GM21825 (cell line): Measurements from ENCODE around the gene DNAJB12.
"Not testable (repeated sequence)": the region's sequence is repeated elsewhere in the genome, so short reads cannot be mapped to it uniquely, and the experiment has no call there.

ENCODE experiments used
- ATAC-seq: cut with Tn5 transposase; IDR thresholded peaks from one replicate; pipeline ENCODE4 v1.9.1; 2021; ENCODE audit warnings: mild to moderate bottlenecking, moderate library complexity; ENCODE audit not compliant: unreplicated experiment

The DNAJB12 gene

DNA sequence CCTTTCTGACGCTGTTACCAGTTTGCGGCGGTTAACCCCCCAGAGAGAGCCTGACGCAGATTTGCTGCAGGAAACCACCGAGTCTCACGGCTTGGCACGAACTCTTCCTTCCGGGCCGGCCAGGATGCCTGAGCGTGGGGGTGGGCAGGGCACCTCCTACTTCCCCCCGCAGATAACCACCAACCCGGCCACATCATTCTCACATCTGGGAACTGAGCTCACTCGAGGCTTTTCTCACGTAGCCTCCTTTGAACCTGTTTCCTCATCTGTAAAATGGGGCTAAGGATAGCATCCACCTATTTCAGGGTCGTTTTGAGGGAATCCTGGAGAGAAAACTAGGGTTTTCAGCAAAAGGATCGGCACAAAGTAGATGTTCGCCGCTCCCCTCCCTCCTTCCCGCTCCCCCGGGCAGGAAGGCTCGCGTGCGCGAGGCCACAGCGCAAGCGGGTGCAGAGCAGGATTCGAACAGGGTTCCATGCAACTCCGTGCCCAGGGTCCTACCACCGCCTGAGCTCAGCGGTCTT is 57.4 kb downstream of the DNAJB12 start:
- ATAC-seq = peak; percentile 53

DNA sequence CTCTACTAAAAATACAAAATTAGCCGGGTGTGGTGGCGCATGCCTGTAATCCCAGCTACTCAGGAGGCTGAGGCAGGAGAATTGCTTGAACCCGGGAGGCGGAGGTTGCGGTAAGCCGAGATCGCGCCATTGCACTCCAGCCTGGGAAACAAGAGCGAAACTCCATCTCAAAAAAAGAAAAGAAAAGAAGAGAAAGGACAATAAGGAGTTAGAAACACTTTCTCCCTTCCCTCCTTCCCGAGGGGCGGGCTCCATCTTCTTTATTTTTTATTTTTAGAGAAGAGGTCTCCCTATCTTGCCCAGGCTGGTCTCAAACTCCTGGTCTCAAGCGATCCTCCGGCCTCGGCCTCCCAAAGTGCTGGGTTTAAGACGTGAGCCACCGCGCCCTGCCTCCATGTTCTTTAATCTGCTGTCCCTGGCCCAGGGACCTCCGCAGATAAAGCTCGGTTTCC is 57.9 kb downstream of the DNAJB12 start:
- not testable (repeated sequence) for ATAC-seq

DNA sequence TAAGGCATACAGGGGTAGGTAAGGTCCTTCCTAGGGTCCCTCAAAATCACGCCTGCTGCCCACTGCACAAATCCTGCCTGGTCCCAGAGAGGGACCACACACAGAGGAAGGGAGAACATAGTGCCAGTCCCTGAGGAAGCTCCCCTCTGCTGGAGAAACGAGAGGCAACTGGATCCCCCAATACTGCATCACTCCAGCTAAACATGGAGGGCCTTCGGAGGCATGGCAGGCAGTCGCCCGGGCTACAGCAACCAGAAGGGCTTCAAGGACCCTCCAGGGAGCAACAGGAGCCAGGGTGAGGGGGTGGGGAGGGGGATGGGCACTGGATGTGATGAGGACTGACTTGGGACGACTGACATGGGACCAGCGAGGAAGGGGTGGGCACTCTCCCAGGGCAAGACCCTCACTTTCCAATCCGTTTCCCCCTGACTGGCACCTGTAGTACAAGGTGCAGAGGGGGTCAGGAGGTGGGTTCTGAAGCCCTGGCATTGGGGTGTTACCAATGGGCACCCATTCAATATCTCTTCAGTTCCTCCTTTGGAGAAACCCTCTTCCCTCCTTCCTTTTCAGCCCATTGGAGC is 59.3 kb downstream of the DNAJB12 start:
- no peak for ATAC-seq

DNA sequence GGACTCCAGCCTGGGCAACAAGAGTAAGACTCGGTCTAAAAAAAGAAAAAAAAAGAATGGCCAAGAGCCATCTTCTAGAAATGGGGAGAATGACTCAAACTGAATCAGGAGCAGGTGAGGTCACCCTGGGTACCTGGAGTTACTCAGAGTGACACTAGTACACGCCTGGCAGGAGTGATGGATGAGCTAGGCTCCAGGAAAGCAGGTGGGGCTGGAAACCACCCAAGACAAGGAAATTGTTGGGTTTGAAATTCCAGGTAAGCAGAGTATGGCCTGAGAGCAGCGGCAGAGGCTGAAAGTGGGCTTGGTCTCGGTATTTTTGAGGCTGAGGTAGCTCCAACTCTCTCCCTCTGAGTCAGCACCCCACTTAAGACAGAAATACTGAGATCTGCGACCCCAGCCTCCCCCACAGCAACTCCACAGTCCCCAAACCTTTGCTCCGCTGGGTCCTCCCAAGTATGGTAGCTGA is 62.5 kb downstream of the DNAJB12 start:
- no peak for ATAC-seq

DNA sequence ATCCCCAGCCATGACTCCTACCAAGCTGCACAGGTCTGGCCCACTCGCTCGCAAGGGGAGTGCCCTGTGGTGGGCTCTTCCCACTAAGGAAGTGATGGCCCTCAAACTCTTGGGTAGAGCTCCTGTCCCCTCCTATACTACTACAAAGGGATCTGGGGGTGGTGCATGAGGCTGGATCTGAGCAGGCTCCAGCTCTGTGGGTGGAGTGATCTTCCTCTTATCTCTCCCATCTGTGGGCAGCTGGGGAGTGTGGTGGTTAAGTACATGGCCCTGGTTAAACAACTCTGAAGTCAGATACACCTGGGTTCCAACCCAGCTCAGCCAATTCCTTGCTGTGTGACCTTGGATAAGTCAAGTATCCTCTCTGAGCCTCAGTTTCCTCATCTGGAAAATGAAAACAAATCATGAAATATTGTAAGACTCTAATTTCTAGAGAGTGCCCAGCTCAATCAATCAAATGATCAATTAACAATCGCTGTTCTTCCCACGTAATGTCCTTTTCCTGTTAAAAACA is 63.6 kb downstream of the DNAJB12 start:
- ATAC-seq = no peak

DNA sequence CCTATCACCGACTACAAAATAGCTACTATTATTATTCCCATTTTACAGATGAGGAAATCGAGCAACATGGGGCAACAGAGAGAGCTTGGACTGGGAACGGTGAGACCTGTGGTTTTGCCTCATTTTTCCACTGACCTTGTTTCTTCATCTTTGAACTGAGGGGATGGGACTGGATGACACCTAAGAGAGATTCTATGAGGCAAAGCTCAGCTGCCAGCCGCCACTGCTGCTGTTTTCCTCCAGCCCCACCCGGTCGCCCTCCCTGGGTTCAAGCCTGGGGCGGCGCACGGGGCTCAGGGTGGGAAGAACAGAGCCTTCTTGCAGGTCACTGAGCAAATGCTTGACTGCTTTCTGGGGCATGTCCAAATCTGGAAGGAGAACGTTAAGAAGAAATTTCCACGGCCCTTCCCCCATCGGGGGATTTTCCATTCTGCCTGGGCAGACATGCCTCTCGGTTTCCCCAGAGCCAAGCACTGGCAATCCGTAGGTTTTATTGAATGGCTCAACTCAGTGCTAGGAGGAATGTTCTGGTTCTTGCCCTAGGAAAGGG is 68.7 kb downstream of the DNAJB12 start:
- ATAC-seq = no peak

DNA sequence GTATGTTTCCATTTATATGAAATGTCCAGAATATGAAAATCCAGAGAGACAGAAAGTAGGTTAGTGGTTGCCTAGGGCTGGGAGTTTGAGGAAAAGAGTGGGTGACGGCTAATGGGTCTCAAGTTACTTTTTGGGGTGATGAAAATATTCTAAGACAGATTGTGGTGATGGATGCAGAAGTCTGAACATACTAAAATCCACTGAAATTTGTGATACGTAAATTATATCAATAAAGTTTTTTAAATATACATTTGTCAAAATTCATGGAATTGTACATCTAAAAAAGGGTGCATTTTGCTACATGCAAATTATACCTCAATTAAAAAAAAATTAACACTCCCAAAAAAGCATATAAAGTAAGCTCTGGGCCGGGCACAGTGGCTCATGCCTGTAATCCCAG is 71.6 kb downstream of the DNAJB12 start:
- ATAC-seq = no peak
